A549 (cell line): ENCODE results near the gene MOV10. TPM values are rescaled to one million over a fixed set of nuclear protein-coding genes. Genes with fewer than 3 reads are reported as not detected.
A peak's percentile ranks its signal among the peaks of the same experiment; 100 is the strongest.

Experiments used
- ATAC-seq, 2 experiments: fragments of 200-7000 bp in 1 of 2; fragments of >200 bp in 1 of 2; cut with Nextera tagmentation in 1 of 2; cut with Tn5 transposase in 1 of 2; 3 replicates each; pipeline versions ENCODE4 v1.8.0 to v1.9.1; 2018 to 2020; ENCODE audit warnings: mild to moderate bottlenecking in 1 of 2, moderate library complexity in 1 of 2
- CTCF ChIA-PET: fragments of 300-600 bp; sonication (Branson Sonifier 250); formaldehyde crosslinking; extraction: SDS; loops from one replicate; lab custom pipeline; 2021; ENCODE audit warnings: antibody characterized with exemption, inconsistent platforms; lab: Yijun Ruan, JAX
- POLR2A ChIA-PET: fragments of 350-600 bp; formaldehyde crosslinking; extraction: SDS; loops from one replicate; lab custom pipeline; 2021; ENCODE audit warnings: antibody characterized with exemption, inconsistent platforms; lab: Yijun Ruan, JAX
- DNase-seq, 2 experiments: peaks; one replicate each; pipeline versions ENCODE4 v3.0.0 to v3.0.0-alpha.2; 2011 to 2016; ENCODE audit warnings: low read depth in 1 of 2, low spot score in 1 of 2
- FAIRE-seq: peaks from 2 replicates; lab custom pipeline; 2011; peaks lifted over from hg19 to GRCh38; lab: Jason Lieb, UNC
- H3K27ac ChIP-seq, 2 experiments: fragments of >200 bp; sonication (Bioruptor Twin); formaldehyde crosslinking; 3 replicates each; pipeline ENCODE4 v1.5.1; 2016 to 2017
- H3K4me1 ChIP-seq: fragments of >200 bp; sonication (Bioruptor Twin); formaldehyde crosslinking; 3 replicates; pipeline ENCODE4 v1.6.1; 2016
- H3K4me2 ChIP-seq: fragments of >200 bp; sonication (Bioruptor Twin); formaldehyde crosslinking; 3 replicates; pipeline ENCODE4 v1.6.1; 2016
- H3K4me3 ChIP-seq: fragments of >200 bp; sonication (Bioruptor Twin); formaldehyde crosslinking; 3 replicates; pipeline ENCODE4 v1.5.1; 2016
- H3K9me3 ChIP-seq: fragments of >200 bp; sonication (Bioruptor Twin); formaldehyde crosslinking; 3 replicates; pipeline ENCODE4 v1.6.1; 2016
- CBX8 ChIP-seq: fragments of 200-600 bp; sonication (generic); IDR thresholded peaks from 2 replicates; pipeline ENCODE4 v1.6.1; 2016
- GATA3 ChIP-seq: IDR thresholded peaks from 2 replicates; pipeline ENCODE4 v1.6.1; 2012; ENCODE audit warnings: borderline replicate concordance
- HDAC2 ChIP-seq: fragments of 200-600 bp; sonication (generic); IDR thresholded peaks from 2 replicates; pipeline ENCODE4 v1.6.1; 2016
- JUN ChIP-seq, 2 experiments: fragments of >200 bp; sonication (Bioruptor Twin); formaldehyde crosslinking; IDR thresholded peaks; 2 replicates in 1 of 2; 3 replicates in 1 of 2; pipeline ENCODE4 v1.6.1; 2016 to 2017
- MYC ChIP-seq: IDR thresholded peaks from 2 replicates; pipeline ENCODE4 v1.6.1; 2012; ENCODE audit warnings: mild to moderate bottlenecking, inconsistent platforms, low read length, improper control_type of control experiment, borderline replicate concordance
- NFE2L2 ChIP-seq: fragments of 150-350 bp; conservative IDR thresholded peaks from 2 replicates; pipeline ENCODE4 v1.6.1; 2014; ENCODE audit warnings: low read length
- PHF8 ChIP-seq: fragments of 200-600 bp; sonication (generic); IDR thresholded peaks from 2 replicates; pipeline ENCODE4 v1.6.1; 2016; ENCODE audit warnings: low read depth, mild to moderate bottlenecking, antibody characterized with exemption, moderate library complexity, borderline replicate concordance
- POLR2A ChIP-seq: IDR thresholded peaks from 2 replicates; pipeline ENCODE4 v1.6.1; 2012; ENCODE audit warnings: mild to moderate bottlenecking, low read length
- POLR2AphosphoS2 ChIP-seq: conservative IDR thresholded peaks from 2 replicates; pipeline ENCODE4 v1.6.1; 2012; ENCODE audit warnings: low read length, improper control_type of control experiment, inconsistent platforms
- RAD21 ChIP-seq, 2 experiments: fragments of >200 bp in 1 of 2; sonication (Bioruptor Twin) in 1 of 2; formaldehyde crosslinking in 1 of 2; IDR thresholded peaks in 1 of 2; conservative IDR thresholded peaks in 1 of 2; 2 replicates in 1 of 2; 3 replicates in 1 of 2; pipeline ENCODE4 v1.6.1; 2012 to 2018; ENCODE audit warnings: inconsistent platforms in 1 of 2
- RARB ChIP-seq: fragments of 250-450 bp; sonication (Bioruptor Pico); IDR thresholded peaks from 2 replicates; pipeline ENCODE4 v1.8.0; 2021; ENCODE audit warnings: mild to moderate bottlenecking, moderate library complexity
- RFX5 ChIP-seq: fragments of 450-650 bp; IDR thresholded peaks from 2 replicates; pipeline ENCODE4 v1.7.1; 2014; ENCODE audit warnings: antibody characterized with exemption, mild to moderate bottlenecking, moderate library complexity
- RNF2 ChIP-seq: fragments of 200-600 bp; sonication (generic); IDR thresholded peaks from 2 replicates; pipeline ENCODE4 v1.6.1; 2016; ENCODE audit warnings: low read depth, mild to moderate bottlenecking, antibody characterized with exemption, moderate library complexity, borderline replicate concordance
- WGBS: methylation state at CpG from one replicate; pipeline ENCODE4 v1.1.6; 2017; ENCODE audit errors: missing lambda C conversion rate; 5-methylcytosine and 5-hydroxymethylcytosine counted together
- polyA minus RNA-seq: library from RNA; depleted of rRNA, polyadenylated mRNA; stranded (reverse); fragments of >200 nt; gene quantifications from 2 replicates; pipeline ENCODE4 v1.2.3, GENCODE V29; 2011; rRNA and poly(A)+ RNA removed
- polyA plus RNA-seq, 4 experiments: library from polyadenylated mRNA; depleted of rRNA in 3 of 4; stranded (reverse); fragments of >200 nt; fragmentation: RNase III in 1 of 4; extraction: RNeasy Plus Mini Kit Qiagen cat#74134 plus additional on column Dnase treatment in 1 of 4; gene quantifications; 2 replicates in 3 of 4; 3 replicates in 1 of 4; pipeline ENCODE4 v1.2.3, GENCODE V29; 2011 to 2017
- TF ChIP-seq, protein P1 (sequence below): IDR thresholded peaks from 2 replicates; pipeline ENCODE4 v1.6.1; 2012
- TF ChIP-seq, protein P2 (sequence below): fragments of 250-450 bp; sonication (Bioruptor Pico); IDR thresholded peaks from 2 replicates; pipeline ENCODE4 v1.5.0; 2021; ENCODE audit warnings: mild to moderate bottlenecking, moderate library complexity, borderline replicate concordance
- TF ChIP-seq, protein P3 (sequence below): fragments of >200 bp; sonication (Bioruptor Twin); formaldehyde crosslinking; IDR thresholded peaks from 2 replicates; pipeline ENCODE4 v1.6.1; 2016

MOV10 gene, protein sequence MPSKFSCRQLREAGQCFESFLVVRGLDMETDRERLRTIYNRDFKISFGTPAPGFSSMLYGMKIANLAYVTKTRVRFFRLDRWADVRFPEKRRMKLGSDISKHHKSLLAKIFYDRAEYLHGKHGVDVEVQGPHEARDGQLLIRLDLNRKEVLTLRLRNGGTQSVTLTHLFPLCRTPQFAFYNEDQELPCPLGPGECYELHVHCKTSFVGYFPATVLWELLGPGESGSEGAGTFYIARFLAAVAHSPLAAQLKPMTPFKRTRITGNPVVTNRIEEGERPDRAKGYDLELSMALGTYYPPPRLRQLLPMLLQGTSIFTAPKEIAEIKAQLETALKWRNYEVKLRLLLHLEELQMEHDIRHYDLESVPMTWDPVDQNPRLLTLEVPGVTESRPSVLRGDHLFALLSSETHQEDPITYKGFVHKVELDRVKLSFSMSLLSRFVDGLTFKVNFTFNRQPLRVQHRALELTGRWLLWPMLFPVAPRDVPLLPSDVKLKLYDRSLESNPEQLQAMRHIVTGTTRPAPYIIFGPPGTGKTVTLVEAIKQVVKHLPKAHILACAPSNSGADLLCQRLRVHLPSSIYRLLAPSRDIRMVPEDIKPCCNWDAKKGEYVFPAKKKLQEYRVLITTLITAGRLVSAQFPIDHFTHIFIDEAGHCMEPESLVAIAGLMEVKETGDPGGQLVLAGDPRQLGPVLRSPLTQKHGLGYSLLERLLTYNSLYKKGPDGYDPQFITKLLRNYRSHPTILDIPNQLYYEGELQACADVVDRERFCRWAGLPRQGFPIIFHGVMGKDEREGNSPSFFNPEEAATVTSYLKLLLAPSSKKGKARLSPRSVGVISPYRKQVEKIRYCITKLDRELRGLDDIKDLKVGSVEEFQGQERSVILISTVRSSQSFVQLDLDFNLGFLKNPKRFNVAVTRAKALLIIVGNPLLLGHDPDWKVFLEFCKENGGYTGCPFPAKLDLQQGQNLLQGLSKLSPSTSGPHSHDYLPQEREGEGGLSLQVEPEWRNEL
- 27.3 and 28.3 TPM in 2 replicates for polyA plus RNA-seq (2011; rRNA removed)
- 40.0 and 41.3 TPM in 2 replicates for polyA plus RNA-seq (2012; cell fraction: cytosol; rRNA removed)
- polyA plus RNA-seq (2012; cell fraction: nucleus; rRNA removed), result 198 and 206 TPM in 2 replicates
- polyA plus RNA-seq (2017; fragmentation: RNase III; extraction: RNeasy Plus Mini Kit Qiagen cat#74134 plus additional on column Dnase treatment), result 34.5 to 37.4 TPM (median 37.3 TPM) in 3 replicates
- 52.7 and 57.7 TPM in 2 replicates for polyA minus RNA-seq

DNA sequence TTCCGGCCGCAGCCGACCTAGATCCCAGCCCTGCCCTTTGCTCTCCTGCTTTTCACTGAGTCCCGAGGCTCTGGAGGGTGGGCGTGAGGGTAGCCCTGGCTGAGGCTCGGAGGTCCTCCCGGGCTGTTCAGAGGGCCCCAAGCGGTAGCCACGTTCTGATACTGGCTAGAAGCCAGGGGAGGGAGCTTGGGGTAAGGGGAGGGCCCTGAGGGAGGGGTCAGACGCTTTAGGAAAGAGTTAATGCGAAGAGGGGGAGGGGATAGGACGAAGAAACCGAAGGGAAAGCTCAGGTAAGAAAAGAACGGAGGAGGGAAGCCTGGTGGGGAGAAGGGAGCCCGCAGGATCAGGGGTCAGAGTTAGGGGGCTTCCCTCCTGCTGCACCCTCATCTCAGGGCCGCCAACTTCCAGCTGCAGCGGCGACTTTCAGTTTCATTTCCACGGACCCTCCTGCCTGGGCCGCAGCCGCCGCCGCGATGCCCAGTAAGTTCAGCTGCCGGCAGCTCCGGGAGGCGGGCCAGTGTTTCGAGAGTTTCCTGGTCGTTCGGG lies at the start of gene MOV10:
MOV10 (plus strand) TSS at position 220 of the 546 bp plus-strand sequence; CDS start at position 474, 254 bp downstream.
- FAIRE-seq (no peak), ATAC-seq (peak; percentile 74 to 85), DNase-seq (peak; percentile 35 to 69)
- WGBS, result 0% methylated on average over 14 of the region's 30 CpGs
- H3K4me1 ChIP-seq, result peaks cover 11% of the 10 kb centered on the region; the same call in 2 of the 3 replicates
- H3K27ac ChIP-seq, result peak within 1 kb of the TSS; percentile 94 to 97
- H3K4me2 ChIP-seq, result peak within 1 kb of the TSS; percentile 69
- H3K9me3 ChIP-seq, result no peaks in the 10 kb centered on the region
- ChIA-PET POLR2A (interaction anchor here (0.5 to 1.8 kb wide), 9 partner anchors 26 to 284 kb away, joined by 3 to 9 read pairs (median 5); partner anchors contain the start of genes RHOC and ST7L), CTCF (interaction anchor here (0.8 to 3.8 kb wide), 18 partner anchors 10 to 284 kb away, joined by 3 to 13 read pairs (median 5); partner anchors contain the start of gene PPM1J)
- peak within 1 kb of the TSS; percentile 92 for H3K4me3 ChIP-seq
- TF ChIP-seq PHF8 (0 out of 2 replicates have a peak, but pooled peaks have one; percentile 34), RARB (CRISPR knock-in tag) (no peak), GATA3 (no peak), RAD21 (conservative IDR thresholded peaks at IDR 0.05 in 1 of 2, IDR thresholded peaks at IDR 0.05 in 1 of 2) (no peak), JUN (IDR thresholded peaks at IDR 0.05) (peak in 1 of 2 experiments; percentile 44; a peak in 1 of 5 replicates), POLR2A (0 out of 2 replicates have a peak, but pooled peaks have one; percentile 23), CBX8 (no peak)
- TF ChIP-seq, protein P1, sequence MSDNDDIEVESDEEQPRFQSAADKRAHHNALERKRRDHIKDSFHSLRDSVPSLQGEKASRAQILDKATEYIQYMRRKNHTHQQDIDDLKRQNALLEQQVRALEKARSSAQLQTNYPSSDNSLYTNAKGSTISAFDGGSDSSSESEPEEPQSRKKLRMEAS, result peak; percentile 29

DNA sequence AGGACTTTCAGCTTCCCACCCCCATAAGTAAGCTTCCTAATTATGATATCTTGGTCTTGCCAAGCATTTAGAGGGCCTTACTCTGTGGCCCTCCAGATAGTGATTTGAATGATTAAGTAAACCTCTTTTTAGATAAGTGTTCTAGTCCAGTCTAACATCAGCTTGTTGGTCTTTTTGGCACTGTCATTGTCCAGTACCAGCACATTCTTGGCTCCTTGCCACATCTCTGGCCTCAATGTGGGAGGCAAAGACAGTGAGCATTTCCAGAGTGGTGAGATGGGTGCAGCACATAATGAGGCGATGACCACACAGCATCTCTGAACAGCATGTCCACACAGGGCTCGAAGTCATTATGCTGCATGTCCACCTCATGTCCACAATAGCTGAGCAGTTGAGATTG lies 48.8 kb upstream of the MOV10 start:
- ChIA-PET POLR2A (no interaction called here), CTCF (no interaction called here)
- ATAC-seq, result no peak
- 100% methylated on average over 2 of the region's 2 CpGs for WGBS
- TF ChIP-seq POLR2AphosphoS2 (no peak), RFX5 (no peak), GATA3 (no peak), RNF2 (no peak), HDAC2 (no peak)
- TF ChIP-seq, protein P2, sequence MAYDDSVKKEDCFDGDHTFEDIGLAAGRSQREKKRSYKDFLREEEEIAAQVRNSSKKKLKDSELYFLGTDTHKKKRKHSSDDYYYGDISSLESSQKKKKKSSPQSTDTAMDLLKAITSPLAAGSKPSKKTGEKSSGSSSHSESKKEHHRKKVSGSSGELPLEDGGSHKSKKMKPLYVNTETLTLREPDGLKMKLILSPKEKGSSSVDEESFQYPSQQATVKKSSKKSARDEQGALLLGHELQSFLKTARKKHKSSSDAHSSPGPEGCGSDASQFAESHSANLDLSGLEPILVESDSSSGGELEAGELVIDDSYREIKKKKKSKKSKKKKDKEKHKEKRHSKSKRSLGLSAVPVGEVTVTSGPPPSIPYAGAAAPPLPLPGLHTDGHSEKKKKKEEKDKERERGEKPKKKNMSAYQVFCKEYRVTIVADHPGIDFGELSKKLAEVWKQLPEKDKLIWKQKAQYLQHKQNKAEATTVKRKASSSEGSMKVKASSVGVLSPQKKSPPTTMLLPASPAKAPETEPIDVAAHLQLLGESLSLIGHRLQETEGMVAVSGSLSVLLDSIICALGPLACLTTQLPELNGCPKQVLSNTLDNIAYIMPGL (CRISPR knock-in tag), result no peak
- H3K4me1 ChIP-seq, result peaks cover 25% of the 10 kb centered on the region
- H3K4me2 ChIP-seq, result no peak overlapping the region
- peak in 1 of 2 experiments; percentile 3 for DNase-seq
- no peaks in the 10 kb centered on the region for H3K9me3 ChIP-seq
- no peak overlapping the region for H3K4me3 ChIP-seq
- no peak for FAIRE-seq
- no peak overlapping the region for H3K27ac ChIP-seq

DNA sequence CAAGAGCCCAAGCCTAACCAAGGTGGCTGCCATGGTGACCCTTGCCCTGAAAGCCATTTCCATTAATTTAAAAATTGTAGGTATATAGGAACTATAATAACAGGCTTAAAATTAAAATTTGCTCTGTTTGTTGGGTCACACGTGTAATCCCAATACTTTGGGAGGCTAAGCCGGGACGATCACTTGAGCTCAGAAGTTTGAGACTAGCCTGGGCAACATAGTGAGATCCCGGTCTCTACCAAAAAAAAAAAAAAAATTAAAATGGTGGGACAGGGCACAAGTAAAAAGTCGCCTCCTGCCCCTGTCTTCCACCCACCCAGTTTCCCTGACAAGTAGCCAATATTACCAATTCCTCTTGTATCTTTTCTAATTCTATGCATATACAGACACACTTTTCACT lies 48.3 kb upstream of the MOV10 start:
- 73% methylated on average over 5 of the region's 5 CpGs for WGBS
- TF ChIP-seq NFE2L2, result no peak
- no peak for TF ChIP-seq RAD21 (conservative IDR thresholded peaks at IDR 0.05 in 1 of 2, IDR thresholded peaks at IDR 0.05 in 1 of 2)
- TF ChIP-seq, protein P3, sequence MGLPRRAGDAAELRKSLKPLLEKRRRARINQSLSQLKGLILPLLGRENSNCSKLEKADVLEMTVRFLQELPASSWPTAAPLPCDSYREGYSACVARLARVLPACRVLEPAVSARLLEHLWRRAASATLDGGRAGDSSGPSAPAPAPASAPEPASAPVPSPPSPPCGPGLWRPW, result no peak
- TF ChIP-seq MYC, result no peak
- DNase-seq, result no peak
- no peak for ATAC-seq
- H3K27ac ChIP-seq, result no peak overlapping the region
- POLR2A ChIA-PET, result no interaction called here
- CTCF ChIA-PET, result no interaction called here
- H3K4me2 ChIP-seq, result no peak overlapping the region
- H3K4me3 ChIP-seq, result no peak overlapping the region
- H3K9me3 ChIP-seq, result no peaks in the 10 kb centered on the region
- FAIRE-seq, result no peak
- H3K4me1 ChIP-seq, result peaks cover 20% of the 10 kb centered on the region
